ENCODE measurements around the gene BMPER.

BMPER gene

DNA sequence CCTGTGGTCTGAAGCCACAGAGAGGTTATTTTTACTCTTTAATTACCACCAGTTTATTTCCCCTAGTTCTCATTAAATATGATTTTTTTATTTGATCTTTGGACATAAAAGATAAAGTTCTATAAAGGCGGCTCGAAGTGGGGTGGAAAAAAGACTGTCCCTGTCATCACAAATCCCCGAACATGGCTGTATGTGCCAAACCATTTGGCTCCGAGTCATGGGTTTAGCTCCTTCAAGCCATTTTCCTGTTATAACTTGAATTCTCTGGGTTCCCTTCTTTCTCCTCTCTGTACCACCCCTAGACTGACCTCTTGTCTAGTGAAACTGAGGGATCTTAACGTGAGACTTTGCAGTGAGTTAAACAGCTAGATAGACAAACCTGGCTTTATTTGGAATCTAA lies 181.6 kb downstream of the BMPER start:
- in situ Hi-C loops (cut with HindIII; ENCODE audit: low sequenced_read_pairs): no loop called here

DNA sequence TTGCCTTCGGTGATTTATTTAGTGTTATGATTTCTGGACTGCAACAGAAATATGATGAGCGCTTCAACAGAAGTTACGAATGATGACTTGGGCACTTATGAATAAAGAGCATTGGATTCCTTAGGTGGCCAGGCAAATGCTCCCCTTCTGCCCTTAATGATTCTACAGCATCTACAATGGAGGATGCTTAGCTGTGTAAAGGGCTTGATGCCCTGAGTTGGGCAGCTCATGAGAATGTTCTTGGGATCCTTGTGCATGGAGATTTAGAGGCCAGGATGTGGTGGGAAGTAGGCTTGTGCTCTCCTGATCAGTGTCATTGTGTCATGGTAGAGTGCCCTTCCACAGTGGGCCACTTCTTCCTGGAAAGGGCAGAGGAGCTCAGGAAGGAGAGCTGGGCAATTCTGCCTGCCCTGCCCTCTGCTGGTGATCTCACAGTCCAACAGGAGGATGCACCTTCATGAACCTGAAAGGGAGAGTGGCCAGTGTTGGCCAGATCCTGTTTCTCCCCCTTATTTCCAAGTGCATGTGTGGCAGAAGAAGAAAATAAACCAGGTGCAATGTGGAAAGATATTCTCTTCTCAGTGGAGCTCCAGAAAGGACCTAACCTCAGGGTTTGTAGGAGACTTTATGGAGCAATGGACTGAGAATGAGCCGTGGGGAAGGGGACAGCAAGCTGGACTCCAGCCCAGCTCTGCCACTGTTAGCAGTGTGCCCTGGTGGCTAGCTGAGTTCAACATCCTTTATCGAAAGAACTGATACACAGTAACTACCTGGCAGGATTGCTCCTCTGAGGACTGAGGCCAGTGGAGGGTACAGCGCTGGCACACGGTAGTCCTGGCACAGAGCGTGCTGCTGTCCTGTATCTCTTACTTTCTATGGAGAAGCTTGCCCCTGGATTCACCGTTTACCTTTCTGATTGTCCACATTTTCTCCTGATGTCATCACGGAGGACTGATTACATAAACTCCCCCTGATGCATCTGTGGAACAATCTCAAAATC lies 182.9 kb downstream of the BMPER start:
- in situ Hi-C loops (cut with HindIII; ENCODE audit: low sequenced_read_pairs): no loop called here

DNA sequence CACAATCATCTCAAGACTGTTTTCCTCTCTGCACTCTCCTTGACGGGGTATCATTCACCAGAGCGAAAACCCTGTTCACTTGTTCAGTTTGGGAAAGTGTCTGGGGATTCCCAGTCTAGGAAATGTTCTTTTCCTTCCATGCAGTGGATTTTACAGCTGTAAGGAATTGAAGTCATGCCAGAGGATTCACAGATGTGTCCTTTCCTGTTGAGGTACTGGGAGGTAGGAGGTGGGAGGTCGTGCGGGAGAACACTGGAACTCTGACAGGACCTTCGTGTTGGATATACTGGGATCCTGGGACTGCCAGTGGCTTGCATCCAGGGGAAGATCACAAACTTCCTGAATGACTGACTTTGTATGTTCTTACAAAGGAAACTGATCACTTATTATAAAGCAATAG lies 185.5 kb downstream of the BMPER start:
- in situ Hi-C loops (cut with HindIII; ENCODE audit: low sequenced_read_pairs): no loop called here

DNA sequence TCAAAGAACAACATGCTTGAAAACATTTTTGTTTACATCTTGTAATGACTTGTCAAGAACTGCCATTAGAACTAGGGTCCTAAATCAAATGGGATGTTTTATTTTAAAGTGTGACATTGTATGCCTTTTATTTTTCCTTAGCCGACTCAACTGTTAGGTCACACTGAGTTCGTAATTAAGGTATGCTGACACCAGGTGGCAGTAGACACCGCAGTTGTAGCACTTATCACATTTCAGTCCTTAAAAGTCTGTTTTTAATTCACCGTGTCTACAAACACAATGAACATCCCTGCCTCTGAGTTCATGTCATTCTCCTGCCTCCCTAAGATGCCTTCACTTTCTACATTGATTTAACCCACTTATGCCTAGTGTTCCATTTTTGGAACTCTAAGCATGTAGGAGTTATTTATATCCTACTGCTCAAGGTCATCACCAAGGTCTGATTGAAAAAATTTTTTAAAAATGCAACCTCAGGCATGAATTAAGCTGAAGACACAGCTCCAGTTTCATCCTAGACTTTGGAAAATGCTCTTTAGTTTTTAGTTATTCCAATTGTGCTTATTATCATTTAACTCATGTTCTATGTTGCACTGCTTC lies 186.1 kb downstream of the BMPER start:
- in situ Hi-C loops (cut with HindIII; ENCODE audit: low sequenced_read_pairs): no loop called here

DNA sequence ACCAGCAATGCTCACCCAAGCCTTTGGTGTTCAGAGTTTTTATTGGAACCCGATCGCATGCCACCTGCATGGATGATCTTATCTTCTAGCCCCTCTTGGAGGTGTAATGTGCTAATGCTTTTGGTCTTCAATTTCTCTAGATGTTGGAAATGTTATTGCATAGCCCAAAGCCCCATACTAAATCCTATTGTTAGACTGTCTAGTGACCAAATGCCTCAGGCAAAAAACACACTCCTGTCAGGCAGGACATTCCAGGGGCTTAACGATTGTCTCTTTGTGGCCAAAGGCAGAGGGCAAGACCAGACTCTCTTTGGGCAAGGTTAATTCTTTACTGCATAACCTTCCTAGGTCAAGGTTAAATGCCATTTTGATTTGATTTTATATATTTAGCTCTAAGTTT lies 187.9 kb downstream of the BMPER start:
- in situ Hi-C loops (cut with HindIII; ENCODE audit: low sequenced_read_pairs): no loop called here

DNA sequence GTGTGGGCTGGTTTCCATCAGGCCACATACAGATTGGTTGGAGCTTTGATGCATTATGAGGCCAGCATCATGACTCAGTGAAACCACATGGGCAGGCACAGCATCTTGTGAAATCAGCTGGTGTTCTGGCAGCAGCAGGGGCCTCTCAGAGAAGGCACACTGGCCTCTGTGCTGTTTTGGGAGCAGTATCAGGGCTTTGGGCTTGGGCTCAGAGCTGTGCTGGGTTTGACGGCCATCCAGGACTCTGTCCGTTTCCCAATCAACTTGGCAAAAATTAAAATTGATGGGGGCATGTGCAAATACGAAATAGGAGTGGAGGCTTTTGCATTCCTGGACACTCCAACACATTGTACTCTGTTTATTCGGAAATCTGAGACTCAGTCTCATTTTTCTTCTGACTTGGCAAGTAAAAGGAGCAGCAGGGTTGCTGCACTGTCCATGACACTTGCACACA lies 190.9 kb downstream of the BMPER start:
- in situ Hi-C loops (cut with HindIII; ENCODE audit: low sequenced_read_pairs): no loop called here

DNA sequence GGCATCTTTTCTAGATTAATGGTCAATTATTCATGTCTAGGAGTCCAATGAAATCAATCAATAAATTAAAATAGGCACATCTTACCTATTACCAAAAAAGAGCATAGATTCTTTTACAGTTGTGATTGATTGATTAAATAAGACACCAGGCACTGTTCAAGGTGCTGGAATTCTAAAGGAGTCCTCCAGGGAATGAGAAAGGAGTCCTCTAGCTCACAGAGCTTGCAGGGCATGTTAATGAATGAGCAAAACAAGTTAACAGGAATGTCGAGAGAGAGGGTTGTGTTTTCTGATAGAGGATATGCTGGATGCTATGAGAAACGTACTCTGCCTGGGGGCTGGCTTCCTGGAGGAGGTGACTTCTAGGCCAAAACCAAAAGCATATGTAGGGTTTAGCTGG lies 191.4 kb downstream of the BMPER start:
- in situ Hi-C loops (cut with HindIII; ENCODE audit: low sequenced_read_pairs): no loop called here

DNA sequence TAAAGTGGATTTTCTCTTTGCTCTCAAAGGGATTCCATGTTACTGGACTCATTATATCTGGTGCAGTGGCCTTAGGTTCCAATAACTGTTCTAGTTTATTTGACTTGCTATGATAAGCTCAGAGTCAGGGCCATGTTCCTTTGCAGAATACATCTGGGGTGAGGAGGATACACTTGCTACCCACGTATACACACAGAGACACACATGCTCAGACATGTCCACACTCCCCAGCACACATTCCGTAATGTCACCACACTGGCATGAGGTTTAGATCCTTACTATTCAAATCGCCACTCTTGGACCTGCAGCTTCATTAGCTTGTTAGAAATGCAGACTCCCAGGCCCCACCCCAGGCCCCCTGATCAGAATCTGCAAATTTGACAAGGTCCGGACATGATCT lies 195.3 kb downstream of the BMPER start:
- in situ Hi-C loops (cut with HindIII; ENCODE audit: low sequenced_read_pairs): no loop called here

DNA sequence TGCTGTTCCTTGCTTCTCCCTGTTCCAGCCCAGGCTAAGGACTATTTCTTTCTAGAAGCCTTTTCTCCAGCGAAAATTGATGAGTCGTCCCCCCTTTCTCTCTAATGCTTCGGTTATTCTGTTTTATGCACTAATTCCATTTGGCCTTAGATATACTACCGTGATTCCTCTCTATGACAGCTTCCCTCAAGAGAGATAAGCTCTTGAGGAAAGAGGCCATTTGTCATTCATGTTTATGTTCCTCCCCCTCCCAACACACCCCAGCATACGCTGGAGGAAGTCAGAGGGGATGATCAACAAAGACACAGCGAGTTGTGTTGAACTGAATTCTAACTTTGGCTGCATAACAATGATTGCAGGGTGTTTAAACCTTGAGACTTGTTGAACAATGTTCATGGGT lies 198.8 kb downstream of the BMPER start:
- in situ Hi-C loops (cut with HindIII; ENCODE audit: low sequenced_read_pairs): no loop called here

DNA sequence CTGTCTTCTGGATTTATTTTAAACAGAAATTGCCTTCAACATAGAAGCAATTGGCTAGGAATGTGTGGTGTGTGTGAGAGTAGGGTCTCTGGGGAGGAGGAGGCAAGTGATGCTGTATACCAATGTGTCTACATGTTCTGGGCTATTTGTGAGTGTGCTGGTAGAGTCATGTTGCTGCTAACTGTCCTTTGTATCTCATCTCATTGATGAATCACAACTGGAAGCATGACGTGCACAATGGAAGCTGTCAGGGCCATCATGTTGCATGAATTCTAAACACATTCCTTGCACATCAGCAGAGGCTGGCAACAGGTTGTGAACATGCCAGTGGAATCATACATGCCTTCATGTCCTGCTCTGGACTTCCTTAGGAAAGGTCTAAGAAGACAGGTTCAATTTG lies 199.7 kb downstream of the BMPER start:
- in situ Hi-C loops (cut with HindIII; ENCODE audit: low sequenced_read_pairs): no loop called here

DNA sequence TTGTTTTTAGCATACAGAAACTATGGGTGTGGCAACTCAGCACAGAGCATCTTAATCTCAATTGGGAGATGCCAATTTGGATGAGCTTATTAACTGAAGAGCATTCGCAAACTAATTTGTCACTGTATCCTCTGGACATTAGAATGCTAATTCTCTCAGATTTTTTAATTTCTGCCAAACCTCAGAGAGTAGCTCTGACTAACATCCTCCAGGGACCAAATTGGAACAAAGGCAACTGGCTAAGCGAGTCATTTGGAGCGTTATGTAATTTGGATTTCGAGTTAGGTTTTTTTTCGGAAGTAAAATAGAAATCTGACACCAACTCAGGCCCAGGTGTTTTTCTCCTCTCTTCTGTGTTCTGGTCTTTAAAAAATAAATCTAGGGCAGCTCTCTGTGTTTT lies 201.9 kb downstream of the BMPER start:
- in situ Hi-C loops (cut with HindIII; ENCODE audit: low sequenced_read_pairs): no loop called here

DNA sequence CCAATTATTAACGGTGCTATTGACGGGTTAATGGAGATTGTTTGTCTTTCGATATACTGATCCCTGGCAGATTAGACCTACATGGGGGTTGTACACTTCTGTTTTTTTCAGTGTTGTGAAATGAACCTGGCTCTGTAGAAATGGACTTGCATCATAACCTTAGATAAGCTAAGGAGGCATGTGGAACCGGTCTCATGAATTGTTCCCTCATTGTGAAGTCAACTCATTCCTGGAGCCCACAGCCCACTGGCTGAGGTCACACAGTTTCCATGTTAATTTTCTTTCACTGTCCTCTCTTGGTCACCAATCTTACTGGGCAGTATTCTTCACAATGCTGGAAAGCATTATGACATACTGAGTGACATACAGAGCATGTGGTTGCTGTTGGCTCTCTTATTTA lies 202.8 kb downstream of the BMPER start:
- in situ Hi-C loops (cut with HindIII; ENCODE audit: low sequenced_read_pairs): no loop called here

DNA sequence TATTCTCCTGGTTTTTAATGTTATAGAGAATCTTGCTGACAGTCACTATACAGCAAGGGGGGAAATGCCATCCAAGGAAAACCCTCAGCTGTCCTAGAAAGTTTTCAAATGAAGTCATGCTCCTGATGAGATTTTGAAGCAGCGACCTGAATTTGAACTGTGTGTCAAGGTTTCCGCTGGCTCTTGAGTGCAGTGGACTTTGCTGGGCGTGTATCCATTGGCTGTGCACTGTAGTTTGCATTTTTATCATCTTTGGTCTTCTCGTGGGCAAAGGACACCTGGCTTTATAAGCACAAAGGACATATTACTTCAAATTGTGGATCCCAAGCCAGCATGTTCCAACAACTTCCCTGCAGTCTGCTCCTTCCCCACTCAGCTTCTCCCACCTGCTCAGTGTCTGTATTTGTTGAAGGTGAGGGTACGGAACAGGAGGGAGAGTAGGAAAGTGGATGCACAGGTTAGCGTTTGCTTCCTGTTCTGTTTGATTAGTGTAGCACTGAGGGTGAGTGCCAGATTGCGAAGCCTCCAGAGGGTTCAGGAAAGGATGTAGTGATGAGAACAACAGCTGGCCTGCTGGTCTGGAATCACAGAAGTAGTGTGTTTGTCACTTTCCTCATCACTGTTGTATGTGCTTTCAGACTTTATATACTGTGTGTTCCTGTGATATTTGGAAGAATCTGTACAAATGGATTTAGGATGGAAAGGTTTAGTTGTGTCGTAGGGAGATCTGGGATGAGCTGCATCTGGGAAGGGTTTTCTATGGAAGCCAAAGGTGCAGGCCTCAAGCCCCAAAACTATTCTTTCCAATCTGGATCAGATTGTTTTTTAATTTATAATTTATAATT lies 204.8 kb downstream of the BMPER start:
- in situ Hi-C loops (cut with HindIII; ENCODE audit: low sequenced_read_pairs): no loop called here

DNA sequence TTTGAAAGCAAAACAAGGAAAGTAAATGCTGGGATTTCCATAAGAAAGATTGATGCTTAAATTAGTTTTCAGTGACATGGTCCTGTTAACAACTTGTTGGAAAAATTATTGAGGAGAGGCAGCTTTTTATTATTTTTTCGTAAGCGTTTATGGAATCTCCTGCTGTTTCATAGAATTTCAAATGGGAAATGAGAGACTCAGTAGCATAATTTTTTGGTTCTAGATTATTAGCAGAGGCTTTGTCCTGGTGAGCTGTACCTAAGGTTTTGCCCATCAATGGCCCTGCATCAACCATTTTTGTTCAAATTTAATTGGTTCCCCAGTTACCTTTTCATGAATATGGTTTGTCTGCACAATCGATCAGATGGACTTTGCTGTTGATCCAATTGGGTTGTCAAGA lies 205.7 kb downstream of the BMPER start:
- in situ Hi-C loops (cut with HindIII; ENCODE audit: low sequenced_read_pairs): no loop called here

DNA sequence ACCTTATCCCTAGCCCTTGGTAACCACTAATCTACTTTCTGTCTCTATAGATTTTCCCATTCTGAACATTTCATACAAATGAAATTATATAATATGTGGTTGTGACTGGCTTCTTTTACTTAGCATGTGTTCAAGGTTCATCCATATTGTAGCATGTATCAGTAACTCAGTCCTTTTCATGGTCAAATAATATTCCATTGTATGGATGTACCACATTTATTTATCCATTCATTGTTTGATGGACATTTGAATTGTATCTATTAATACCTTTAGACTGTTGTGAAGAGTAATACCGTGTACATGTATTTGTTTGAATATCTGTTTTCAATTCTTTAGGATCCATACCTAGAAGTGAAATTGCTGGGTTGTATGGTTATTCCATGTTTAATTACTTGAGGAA lies 210.2 kb downstream of the BMPER start:
- in situ Hi-C loops (cut with HindIII; ENCODE audit: low sequenced_read_pairs): no loop called here

DNA sequence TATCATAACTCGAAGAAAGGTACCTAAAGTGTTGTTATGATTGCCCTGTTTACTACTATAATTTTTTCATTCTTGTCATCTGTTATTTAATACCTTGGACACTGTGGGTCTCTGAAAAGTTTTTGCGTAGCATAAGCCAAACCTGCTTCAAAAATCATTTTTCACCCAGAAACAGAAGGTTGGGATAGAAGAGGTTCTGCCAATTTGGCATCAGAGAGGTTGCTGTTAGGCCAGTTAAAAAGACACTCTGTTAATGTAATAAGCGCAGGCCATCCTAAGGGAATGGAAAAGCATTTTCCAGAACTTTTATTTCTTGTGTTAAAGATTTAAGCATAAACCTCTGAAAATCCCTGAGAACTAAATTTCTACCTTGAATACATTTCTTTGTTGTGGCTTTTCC lies 212.2 kb downstream of the BMPER start:
- in situ Hi-C loops (cut with HindIII; ENCODE audit: low sequenced_read_pairs): no loop called here

DNA sequence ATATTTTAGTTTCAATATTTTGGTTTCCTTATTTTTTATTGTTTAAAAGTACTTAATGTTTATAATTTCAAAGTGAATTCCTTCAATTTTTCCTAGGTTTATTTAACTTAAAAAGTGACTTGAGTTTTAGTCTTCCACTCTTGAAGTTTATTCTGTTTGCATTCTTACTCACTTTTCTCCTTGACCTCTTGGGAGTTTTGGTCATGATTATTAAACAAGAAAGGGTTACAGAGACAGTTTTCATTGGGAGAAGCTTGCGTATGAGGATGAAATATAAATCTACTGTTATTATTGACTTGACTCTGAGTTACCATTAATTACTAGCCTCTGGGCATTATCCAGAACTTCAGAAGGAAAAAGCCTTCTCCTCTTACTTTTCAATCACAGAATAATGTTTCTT lies 216.0 kb downstream of the BMPER start:
- in situ Hi-C loops (cut with HindIII; ENCODE audit: low sequenced_read_pairs): no loop called here

DNA sequence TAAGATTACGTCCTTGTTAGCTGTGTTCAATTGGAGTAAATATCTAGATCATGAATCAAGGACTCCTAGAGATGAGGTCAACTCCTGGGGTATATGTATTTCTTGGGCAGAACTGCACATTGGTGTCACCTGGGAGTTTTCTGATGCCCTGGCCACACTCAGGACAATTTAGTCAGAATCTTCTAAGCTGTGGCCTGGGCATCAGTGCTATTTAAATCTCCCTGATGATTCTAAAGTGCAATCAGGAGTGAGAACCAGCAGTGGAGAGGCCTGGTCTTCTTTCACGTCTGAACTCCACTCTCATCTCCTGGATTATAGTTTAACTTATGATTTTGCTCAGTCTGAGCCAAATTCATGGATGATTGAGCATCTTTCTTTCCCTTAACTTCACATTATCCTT lies 218.0 kb downstream of the BMPER start:
- in situ Hi-C loops (cut with HindIII; ENCODE audit: low sequenced_read_pairs): no loop called here

DNA sequence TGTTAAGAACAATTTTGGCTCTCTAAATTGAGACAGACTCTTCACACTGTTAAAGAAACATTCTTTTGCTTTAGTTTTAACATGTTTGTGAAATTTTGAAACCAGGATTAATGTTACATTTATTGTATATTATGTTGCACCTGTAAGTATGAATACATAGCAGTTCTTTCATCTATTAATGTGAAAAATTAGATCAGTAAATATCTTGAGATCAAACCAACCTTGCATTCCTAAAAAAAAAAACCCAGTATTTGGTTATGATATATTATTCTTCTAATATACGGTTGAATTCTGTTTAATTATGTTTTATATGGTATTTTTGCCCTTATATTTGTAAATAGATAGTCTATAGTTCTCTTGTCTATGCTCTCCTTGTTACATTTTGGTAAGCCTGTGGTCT lies 219.4 kb downstream of the BMPER start:
- in situ Hi-C loops (cut with HindIII; ENCODE audit: low sequenced_read_pairs): no loop called here

DNA sequence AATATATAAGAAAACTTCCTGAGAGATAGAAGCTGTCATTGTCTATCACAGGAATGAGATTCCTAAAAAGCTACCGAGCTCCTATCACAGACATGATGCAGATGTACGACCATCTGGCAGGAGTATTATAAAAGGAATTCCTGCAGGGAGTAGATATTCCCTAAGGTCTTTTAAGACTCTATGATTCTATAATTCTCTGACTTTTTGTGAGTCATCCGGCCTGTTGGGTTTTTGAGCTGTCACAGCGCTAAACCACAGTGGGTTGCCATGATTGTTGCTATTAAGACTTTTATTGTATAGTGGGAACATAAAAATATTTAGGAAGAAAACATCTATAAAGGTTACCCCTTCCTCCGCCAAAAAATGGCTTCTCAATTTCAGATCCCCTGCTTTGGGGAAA lies 223.4 kb downstream of the BMPER start:
- in situ Hi-C loops (cut with HindIII; ENCODE audit: low sequenced_read_pairs): no loop called here

DNA sequence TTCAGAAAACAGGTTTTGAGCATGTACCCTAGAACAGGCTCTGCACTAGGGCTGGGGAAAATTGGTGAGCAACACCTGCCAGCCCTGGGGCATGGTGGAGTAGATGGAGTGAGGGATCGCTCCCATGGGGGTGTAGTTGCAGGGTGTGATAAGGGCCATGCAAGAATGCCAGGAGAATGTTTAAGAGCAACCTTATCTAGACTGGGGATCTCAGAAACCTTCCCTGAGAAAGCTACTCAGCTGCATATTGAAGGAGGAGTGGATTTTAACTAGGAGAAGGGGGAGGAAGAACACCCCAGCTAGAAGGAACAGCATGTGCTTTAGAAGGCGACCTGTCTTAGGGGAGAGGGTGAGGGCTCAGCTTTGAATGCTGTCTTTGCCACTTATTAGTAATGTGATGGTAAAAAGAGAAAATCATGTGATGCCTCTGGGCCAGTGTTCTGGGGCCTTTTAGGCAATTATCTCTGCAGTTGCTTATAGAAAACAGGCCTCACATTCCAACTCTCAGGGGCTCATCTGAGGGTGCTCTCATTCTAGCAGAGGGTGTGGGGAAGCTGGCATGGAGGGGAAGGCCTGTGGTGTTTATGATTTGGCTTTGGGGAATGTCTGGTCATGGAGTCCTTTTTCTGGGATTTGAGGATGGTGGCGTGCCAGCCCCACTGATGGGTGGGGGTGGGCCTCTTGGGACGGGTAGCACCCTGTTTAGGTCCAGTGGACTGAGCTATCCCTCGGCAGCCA lies 225.4 kb downstream of the BMPER start:
- in situ Hi-C loops (cut with HindIII; ENCODE audit: low sequenced_read_pairs): no loop called here

Measured in DLD1 (cell line).